Measurements from ENCODE around the gene BTLA.
"Not testable (repeated sequence)": the region's sequence is repeated elsewhere in the genome, so short reads cannot be mapped to it uniquely, and the experiment has no call there.

Gene BTLA, protein sequence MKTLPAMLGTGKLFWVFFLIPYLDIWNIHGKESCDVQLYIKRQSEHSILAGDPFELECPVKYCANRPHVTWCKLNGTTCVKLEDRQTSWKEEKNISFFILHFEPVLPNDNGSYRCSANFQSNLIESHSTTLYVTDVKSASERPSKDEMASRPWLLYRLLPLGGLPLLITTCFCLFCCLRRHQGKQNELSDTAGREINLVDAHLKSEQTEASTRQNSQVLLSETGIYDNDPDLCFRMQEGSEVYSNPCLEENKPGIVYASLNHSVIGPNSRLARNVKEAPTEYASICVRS

DNA sequence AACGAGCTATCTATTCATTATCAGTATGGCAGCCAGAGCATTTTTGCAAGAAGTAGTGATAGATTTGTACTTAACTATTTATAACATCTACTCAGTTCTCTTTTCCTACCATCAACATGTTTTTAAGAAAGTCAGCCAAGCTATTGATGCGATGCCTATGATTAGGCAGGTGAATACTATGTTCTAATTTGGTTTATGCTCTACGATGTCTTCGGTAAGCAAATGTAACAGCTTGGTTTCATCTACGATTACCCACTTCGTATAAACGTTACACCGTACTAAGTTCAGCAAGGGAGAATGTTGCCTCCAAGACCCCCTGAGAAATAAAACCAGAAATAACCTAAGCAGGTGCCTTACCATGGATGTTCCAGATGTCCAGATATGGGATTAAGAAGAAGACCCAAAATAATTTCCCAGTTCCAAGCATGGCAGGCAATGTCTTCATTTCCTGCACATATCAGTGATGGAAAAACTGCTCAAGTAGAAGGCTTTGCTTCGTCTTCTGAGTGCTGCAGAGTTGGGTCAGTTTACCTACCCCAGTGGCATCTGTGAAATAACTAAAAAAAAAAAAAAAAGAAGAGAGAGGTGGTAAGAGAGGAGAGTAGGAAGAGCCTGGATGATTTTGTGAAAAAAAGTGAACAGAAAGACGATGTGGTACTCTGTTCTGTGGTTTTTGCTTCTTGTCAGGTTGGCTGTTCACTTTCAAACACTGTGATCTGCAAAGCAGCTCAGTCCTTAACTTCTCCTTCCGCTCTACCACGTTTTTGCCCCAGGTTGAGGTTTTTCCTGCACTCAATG lies at the start of gene BTLA:
Gene BTLA, minus strand, starts transcription at position 559 of the 798 bp plus-strand sequence. Its CDS starts 114 bp downstream, at position 445.
- no peak for FAIRE-seq
- DNase-seq (ENCODE audit: low spot score): no peak

DNA sequence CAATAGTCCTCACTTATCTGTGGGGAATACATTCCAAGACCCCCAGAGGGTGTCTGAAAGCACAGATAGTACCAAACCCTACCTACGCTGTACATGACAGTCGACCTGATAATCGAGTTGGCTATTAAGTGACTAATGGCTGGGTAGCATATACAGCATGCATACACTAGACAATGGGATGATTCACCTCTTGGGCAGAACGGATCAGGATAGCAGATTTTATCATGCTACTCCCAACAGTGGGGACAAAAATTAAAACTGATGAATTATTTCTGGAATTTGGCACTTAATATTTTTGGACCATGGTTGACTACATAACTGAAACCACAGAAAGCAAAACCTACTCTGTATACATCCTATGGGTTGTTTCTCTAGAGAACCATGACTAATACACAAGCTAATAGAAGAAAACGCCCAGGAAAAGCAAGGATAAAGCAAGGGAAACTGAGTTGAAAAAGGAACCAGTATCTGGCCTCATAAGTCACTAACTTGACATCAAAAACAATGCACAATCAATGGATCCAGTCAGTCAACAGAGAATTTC lies 47.0 kb upstream of the BTLA start:
- no peak for FAIRE-seq

DNA sequence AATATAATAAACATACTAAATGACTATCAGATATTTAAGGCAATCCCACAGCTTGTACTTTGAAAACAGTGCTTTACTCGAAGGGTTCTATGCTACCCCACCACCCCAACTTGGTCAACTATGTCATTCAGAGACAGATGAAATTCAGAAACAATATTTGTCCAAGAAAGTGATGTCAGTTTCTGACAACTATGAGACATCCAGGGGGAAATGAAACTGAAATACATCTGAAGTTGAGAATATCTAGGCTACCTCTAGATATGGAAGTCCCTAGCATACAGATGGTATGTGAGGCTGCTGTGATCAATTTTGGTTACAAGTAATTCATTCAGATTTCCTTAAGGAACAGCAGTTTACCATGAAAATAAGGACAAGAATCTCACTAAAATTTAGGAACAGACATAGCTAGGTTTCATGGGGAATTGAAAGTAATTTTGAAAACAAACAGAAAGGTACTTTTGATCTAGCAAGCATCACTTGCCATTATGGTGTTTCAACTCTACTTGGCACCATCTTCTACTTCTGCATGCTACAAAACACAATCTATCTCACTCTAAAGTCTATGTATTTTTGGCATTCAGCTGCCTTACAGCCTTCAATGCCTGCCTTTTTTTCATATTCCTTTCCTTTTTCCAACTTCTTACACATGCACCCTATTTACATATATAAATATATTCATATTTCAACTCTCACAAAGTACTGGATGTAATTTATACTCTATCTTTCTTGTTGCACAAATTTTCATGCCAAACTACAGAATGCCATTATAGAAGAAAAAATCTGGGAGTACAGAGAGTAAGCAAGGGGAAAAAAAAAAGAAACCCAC lies 40.8 kb upstream of the BTLA start:
- DNase-seq (ENCODE audit: low spot score): no peak
- no peak for FAIRE-seq

More for the DNA sequence above, 47.0 kb upstream of the BTLA start:
- DNase-seq (ENCODE audit: low spot score): no peak

- DNase-seq (ENCODE audit: low spot score): peak; percentile 17
- FAIRE-seq: no peak
Measured at GRCh38 chr3:112531358-112531781, 32.1 kb upstream of the BTLA start.

DNA sequence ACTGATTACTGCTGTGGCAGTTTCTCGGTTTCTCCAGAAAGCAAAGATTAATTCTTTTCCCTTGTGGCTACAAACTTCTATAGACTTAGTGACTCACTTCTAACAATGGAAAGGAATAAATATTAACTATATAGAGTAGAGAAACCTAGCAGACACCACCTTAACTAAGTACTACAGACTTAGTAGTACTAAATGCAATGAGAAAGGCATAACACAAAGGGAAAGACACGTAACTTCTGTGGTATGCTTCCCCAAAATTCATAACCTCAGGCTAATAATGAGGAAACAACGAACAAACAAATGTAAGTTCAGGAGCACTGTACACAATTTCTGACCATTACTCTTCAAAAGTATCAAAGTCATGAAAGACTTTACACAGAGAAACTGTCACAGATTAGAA lies 31.3 kb upstream of the BTLA start:
- DNase-seq (ENCODE audit: low spot score): no peak
- FAIRE-seq: no peak

DNA sequence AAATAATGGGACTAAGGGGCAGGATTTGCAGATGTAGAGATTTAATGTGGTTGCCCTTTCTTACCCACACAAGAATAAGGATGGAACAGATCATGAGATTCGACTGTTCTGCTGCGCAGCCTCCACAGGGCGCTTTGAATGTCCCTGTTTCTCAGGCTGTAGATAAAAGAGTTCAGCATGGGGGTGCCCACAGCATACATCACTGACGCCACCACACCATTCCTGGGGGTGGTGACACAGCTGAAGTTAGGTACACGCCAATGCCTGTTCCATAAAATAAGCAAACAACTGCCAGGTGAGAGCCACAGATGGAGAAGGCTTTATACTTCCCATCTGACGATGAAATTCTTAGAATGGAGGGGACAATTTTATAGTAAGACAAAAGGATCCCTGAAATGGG lies 24.9 kb upstream of the BTLA start:
- not testable (repeated sequence) for FAIRE-seq; DNase-seq (ENCODE audit: low spot score)

- FAIRE-seq (no peak), DNase-seq (ENCODE audit: low spot score) (peak; percentile 56)
Measured at GRCh38 chr3:112519424-112520001, 20.2 kb upstream of the BTLA start.

- DNase-seq (ENCODE audit: low spot score); FAIRE-seq: not testable (repeated sequence)
Measured at GRCh38 chr3:112518970-112519369, 19.7 kb upstream of the BTLA start.

DNA sequence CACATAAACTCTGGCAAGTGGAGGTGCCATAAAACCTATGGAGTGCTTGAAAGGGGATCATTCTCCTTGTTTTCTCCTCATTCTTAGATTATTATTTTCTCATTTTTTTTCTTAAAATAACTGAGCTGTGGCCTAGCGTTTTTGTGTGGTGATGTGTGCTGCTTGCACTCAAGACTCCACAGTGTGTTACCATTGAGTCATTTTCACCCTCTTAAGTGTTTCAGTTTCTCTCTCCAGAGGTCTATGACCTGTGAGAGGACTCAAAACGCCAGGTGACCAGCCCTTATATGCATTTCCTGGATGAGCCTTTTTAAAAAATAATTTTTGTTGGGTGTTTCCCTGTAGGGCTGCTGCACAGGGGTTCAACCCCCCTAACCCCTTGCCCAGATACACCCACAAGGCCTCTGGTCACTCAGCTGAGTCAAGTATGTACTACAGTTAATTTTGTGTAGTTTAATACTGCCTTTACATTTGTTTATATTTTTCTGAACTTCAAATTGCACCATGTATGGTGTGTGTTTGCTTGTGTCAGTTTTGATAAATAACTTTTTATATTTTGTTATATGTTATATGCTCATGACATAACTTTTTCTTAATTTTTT lies 15.4 kb upstream of the BTLA start:
- DNase-seq (ENCODE audit: low spot score): no peak
- FAIRE-seq: no peak

- no peak for FAIRE-seq
- no peak for DNase-seq (ENCODE audit: low spot score)
Measured at GRCh38 chr3:112512320-112512719, 13.0 kb upstream of the BTLA start.

- DNase-seq (ENCODE audit: low spot score) (no peak), FAIRE-seq (no peak)
Measured at GRCh38 chr3:112508860-112509259, 9.6 kb upstream of the BTLA start.

- DNase-seq (ENCODE audit: low spot score) (no peak), FAIRE-seq (no peak)
Measured at GRCh38 chr3:112508261-112508660, 9.0 kb upstream of the BTLA start.

DNA sequence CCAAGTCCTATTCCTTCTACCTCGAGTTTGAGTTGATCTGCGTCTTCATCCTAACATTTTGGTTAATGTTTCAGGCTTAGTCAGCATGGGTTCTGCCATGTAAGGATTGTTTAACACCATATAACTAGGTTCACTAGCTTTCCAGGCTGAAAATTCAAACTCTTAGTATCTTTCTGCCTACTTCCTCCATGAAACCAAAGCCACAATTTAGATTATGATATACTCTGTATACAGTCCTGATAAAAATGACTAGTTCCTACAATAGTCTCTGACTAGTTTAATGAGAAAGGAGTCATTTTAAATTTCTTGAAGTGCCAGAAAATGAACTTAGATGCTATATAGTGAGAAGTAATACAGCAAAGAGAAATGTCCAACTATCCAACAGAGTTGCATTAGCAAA lies 6.6 kb upstream of the BTLA start:
- FAIRE-seq: no peak

DNA sequence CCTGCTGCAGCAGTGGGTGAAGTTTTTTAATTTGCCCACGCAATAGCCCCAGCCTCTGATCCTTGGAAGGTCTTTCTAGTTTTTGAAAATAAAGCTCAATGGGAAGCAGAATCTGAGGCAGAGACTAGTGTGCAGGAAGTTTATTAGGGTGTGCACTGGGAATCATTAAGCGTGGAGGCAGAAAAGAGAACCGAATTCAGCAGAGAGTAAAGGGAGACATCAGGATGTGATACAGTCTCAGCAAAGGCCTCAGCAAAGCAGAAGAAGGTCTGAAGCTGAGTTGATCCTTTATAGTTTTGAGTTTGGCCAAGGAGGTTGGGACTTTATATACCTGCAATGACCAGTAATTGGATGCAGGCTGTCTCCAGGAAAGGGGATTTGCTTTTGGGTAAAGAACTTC lies 4.9 kb upstream of the BTLA start:
- DNase-seq (ENCODE audit: low spot score): no peak
- no peak for FAIRE-seq

More for the DNA sequence above, 6.6 kb upstream of the BTLA start:
- DNase-seq (ENCODE audit: low spot score): no peak

DNA sequence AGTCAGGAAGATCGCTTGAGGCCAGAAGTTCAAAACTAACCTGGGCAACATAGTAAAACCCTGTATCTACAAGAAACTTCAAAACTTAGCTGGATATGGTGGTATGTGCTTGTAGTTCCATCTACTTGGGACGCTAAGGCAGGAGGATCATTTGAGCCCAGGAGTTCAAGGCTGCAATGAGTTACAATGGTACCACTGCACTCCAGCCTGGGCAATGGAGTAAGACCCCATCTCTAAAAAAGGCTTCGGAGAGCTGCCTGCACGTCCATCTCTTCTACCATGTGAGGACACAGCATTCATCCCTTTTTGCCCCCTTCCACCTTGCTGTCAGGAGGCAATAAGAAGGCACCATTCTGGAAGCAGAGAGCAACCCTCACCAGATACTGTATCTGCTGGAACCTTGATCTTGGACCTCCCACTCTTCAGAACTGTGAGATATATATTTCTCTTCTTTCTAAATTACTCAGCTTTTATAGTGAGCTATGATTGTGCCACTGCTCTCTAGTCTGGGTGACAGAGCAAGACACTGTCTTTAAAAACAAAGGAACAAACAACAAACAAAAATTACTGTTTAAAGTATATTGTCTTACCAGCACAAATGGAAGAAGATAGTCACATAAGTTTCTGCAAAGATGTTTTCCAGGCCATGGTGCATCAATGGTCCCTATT lies 4.2 kb upstream of the BTLA start:
- FAIRE-seq: no peak
- DNase-seq (ENCODE audit: low spot score): no peak

DNA sequence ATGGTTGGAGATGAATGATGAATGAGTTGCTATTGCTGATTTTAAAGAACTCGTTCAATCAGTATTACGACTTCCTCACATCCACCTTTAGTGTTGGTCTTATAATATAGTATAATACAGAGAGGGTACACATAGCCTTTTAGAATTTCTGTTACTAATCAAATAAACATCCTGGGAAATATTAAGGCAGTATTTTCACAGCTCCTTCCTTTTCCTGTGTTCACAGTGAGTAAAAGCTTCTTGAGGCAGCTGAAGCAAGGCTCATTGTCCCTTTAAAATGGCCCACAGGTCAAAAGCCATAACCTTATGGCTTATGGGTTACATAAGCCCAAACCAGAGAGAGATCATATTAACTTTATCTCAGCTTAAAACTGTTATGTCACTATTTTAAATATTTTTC lies 1.3 kb upstream of the BTLA start:
- FAIRE-seq (no peak), DNase-seq (ENCODE audit: low spot score) (no peak)

DNA sequence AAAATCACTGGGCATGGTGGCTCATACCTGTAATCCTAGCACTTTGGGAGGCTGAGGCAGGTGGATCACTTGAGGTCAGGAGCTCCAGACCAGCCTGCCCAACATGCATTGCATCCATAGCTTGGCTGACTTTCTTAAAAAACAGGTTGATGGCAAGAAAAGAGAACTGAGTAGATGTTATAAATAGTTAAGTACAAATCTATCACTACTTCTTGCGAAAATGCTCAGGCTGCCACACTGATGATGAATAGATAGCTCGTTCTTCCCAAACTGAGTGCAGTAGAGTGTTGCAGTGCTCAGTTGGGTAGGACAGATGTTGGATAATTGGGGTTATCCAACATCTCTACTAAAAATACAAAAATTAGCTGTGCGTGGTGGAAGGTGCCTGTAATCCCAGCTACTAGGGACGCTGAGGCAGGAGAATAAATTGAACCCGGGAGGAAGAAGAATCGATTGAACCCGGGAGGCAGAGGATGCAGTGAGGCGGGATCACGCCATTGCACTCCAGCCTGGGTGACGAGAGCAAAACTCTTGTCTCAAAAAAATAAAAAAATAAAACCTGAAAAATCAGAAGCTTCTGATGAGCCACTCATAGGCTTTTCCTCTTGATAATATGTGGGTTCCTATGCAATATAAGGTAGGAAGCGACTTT lies 1.2 kb downstream of the BTLA start:
- DNase-seq (ENCODE audit: low spot score) (no peak), FAIRE-seq (no peak)

DNA sequence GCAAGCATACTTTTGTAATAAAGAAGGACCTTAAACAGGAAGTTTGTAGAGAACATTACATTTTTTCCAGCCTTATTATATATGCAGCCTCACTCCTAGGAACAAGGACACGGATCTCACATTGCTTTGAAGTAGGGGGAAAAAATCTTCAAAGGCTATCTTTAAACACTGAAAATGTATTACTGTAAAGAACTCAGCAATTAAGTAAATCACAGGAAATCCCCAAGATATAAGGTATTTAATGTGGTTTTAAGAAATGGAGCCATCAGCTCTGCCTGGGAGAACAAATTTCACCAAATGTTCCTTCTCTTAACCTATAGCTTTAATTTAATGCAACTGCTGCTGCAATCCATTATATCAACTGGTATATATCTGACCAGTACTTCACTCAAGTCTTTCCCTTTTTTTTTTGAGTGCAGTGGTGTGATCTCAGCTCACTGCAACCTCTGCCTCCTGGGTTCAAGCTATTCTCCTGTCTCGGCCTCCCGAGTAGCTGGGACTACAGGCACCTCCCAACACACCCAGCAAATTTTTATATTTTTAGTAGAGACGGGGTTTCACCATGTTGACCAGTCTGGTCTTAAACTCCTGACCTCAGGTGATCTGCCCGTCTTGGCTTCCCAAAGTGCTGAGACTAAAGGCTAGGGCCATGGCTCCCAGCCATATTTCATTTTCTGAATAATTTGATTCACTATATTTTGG lies 2.8 kb downstream of the BTLA start:
- DNase-seq (ENCODE audit: low spot score) (no peak), FAIRE-seq (no peak)

GRCh38 chr3:112494448-112494767 lies 4.9 kb downstream of the BTLA start:
- DNase-seq (ENCODE audit: low spot score); FAIRE-seq: not testable (repeated sequence)
